Spleen (tissue), 7 donors: ENCODE results near the gene RPL35.

Experiments used
- CTCF ChIP-seq, 11 experiments: fragments of 200-600 bp in 7 of 11; fragments of 450-650 bp in 4 of 11; sonication (generic) in 4 of 11; IDR thresholded peaks in 8 of 11; conservative IDR thresholded peaks in 3 of 11; 1 replicate in 7 of 11; 2 replicates in 4 of 11; pipeline versions ENCODE4 v1.4.0 to v1.8.0; 2016 to 2021; ENCODE audit warnings: antibody characterized with exemption in 11 of 11, inconsistent platforms in 4 of 11, mild to moderate bottlenecking in 1 of 11
- POLR2A ChIP-seq, 3 donors: fragments of 450-650 bp; IDR thresholded peaks; one replicate each; pipeline ENCODE4 v1.5.1; 2017; ENCODE audit warnings: antibody characterized with exemption in 3 of 3, mild to moderate bottlenecking in 1 of 3
- donor health status: DM: no; HTN: no; CAD: no; lungs with moderate emphysema.
- donor health status: DM: no; HTN: no; CAD: no.
- donor health status: DM: no; HTN: no; CAD: no.

- no peak for TF ChIP-seq POLR2A (IDR thresholded peaks at IDR 0.05)
- TF ChIP-seq CTCF (IDR thresholded peaks at IDR 0.05 in 8 of 11, conservative IDR thresholded peaks at IDR 0.05 in 3 of 11): no peak
Observed at GRCh38 chr9:124844291-124844690, 17.5 kb downstream of the RPL35 start.
